ENCODE measurements around the gene STOML1. TPM values are rescaled to one million over a fixed set of nuclear protein-coding genes. Genes with fewer than 3 reads are reported as not detected.

The STOML1 gene
- total RNA-seq, 2 experiments from 2014 or later = 4.6 to 5.3 TPM

GRCh38 chr15:73950479-73950830, 41.6 kb downstream of the STOML1 start:
- Histone ChIP-seq H3K4me1 (ENCODE audit: insufficient read depth, low read length) (peaks cover 12% of the 10 kb centered on the region), H3K27ac (ENCODE audit: low read depth in 1 of 2, low read length in 2 of 2) (no peak overlapping the region), H3K9me3 (ENCODE audit: control insufficient read depth in 1 of 2, insufficient read depth in 1 of 2, low read length in 2 of 2) (no peaks in the 10 kb centered on the region), H3K4me3 (ENCODE audit: low read length) (no peak overlapping the region), H3K27me3 (ENCODE audit: control insufficient read depth in 1 of 2, insufficient read depth in 2 of 2, low read length in 2 of 2) (no peaks in the 10 kb centered on the region), H3K36me3 (ENCODE audit: insufficient read depth, low read length) (no peaks in the 10 kb centered on the region)
- Mint-ChIP-seq H3K27ac (no peak overlapping the region), H3K9me3 (no peaks in the 10 kb centered on the region), H3K36me3 (ENCODE audit: low read depth) (no peaks in the 10 kb centered on the region), H3K27me3 (no peaks in the 10 kb centered on the region), H3K4me3 (no peak overlapping the region), H3K4me1 (ENCODE audit: low read depth) (peaks cover 9% of the 10 kb centered on the region)
- no peak for DNase-seq
- intact Hi-C loops (cut with DNase I, micrococcal nuclease) = loop anchor here (2.0 to 10.0 kb wide), 3 partner anchors 184 to 372 kb away; partner anchors contain the start of gene ISLR2 (in 1 of the 2)
- TF ChIP-seq CTCF (IDR thresholded peaks at IDR 0.05) = no peak
- POLR2A ChIA-PET = interaction anchor here (1.0 to 2.2 kb wide), 5 partner anchors 10 to 52 kb away, joined by 3 to 30 read pairs (median 7); partner anchors contain the start of gene PML
- CTCF ChIA-PET = interaction anchor here (0.6 to 2.8 kb wide), 14 partner anchors 9 to 372 kb away, joined by 3 to 46 read pairs (median 5); partner anchors contain the start of gene PML
- ATAC-seq (ENCODE audit: poor library complexity) = no peak

- Mint-ChIP-seq H3K27me3 (no peaks in the 10 kb centered on the region), H3K27ac (no peak overlapping the region), H3K9me3 (no peaks in the 10 kb centered on the region), H3K36me3 (ENCODE audit: low read depth) (no peaks in the 10 kb centered on the region), H3K4me1 (ENCODE audit: low read depth) (peaks cover 9% of the 10 kb centered on the region), H3K4me3 (no peak overlapping the region)
- TF ChIP-seq CTCF (IDR thresholded peaks at IDR 0.05) = no peak
- no peak for DNase-seq
- Histone ChIP-seq H3K27ac (ENCODE audit: low read depth in 1 of 2, low read length in 2 of 2) (no peak overlapping the region), H3K4me3 (ENCODE audit: low read length) (no peak overlapping the region), H3K4me1 (ENCODE audit: insufficient read depth, low read length) (peaks cover 12% of the 10 kb centered on the region), H3K9me3 (ENCODE audit: control insufficient read depth in 1 of 2, insufficient read depth in 1 of 2, low read length in 2 of 2) (no peaks in the 10 kb centered on the region), H3K27me3 (ENCODE audit: control insufficient read depth in 1 of 2, insufficient read depth in 2 of 2, low read length in 2 of 2) (no peaks in the 10 kb centered on the region), H3K36me3 (ENCODE audit: insufficient read depth, low read length) (no peaks in the 10 kb centered on the region)
- intact Hi-C loops (cut with DNase I, micrococcal nuclease) = no loop called here
- ChIA-PET POLR2A (no interaction called here), CTCF (interaction anchor here (1.1 to 2.8 kb wide), 2 partner anchors 15 to 22 kb away, joined by 4 to 46 read pairs; no protein-coding TSS in a partner anchor)
- ATAC-seq (ENCODE audit: poor library complexity) = no peak
Measured at GRCh38 chr15:73949496-73949895, 42.6 kb downstream of the STOML1 start.

- H3K27me3 Mint-ChIP-seq = no peaks in the 10 kb centered on the region
- Histone ChIP-seq H3K36me3 (ENCODE audit: insufficient read depth, low read length) (no peaks in the 10 kb centered on the region), H3K4me3 (ENCODE audit: low read length) (no peak overlapping the region), H3K27ac (ENCODE audit: low read depth in 1 of 2, low read length in 2 of 2) (no peak overlapping the region), H3K9me3 (ENCODE audit: control insufficient read depth in 1 of 2, insufficient read depth in 1 of 2, low read length in 2 of 2) (no peaks in the 10 kb centered on the region), H3K27me3 (ENCODE audit: control insufficient read depth in 1 of 2, insufficient read depth in 2 of 2, low read length in 2 of 2) (no peaks in the 10 kb centered on the region), H3K4me1 (ENCODE audit: insufficient read depth, low read length) (peaks cover 12% of the 10 kb centered on the region)
- no peak overlapping the region for H3K27ac Mint-ChIP-seq
- TF ChIP-seq CTCF (IDR thresholded peaks at IDR 0.05) = no peak
- no peak overlapping the region for H3K4me3 Mint-ChIP-seq
- no peaks in the 10 kb centered on the region for H3K36me3 Mint-ChIP-seq (ENCODE audit: low read depth)
- peaks cover 9% of the 10 kb centered on the region for H3K4me1 Mint-ChIP-seq (ENCODE audit: low read depth)
- intact Hi-C loops (cut with DNase I, micrococcal nuclease) = no loop called here
- H3K9me3 Mint-ChIP-seq = no peaks in the 10 kb centered on the region
- DNase-seq = no peak
- no peak for ATAC-seq (ENCODE audit: poor library complexity)
- ChIA-PET CTCF (no interaction called here), POLR2A (no interaction called here)
Measured at GRCh38 chr15:73948982-73949381, 43.1 kb downstream of the STOML1 start.

Measured in CD4-positive, alpha-beta T cell (primary cell).